ENCODE data around the gene GALM.
"Not testable (repeated sequence)": the region's sequence is repeated elsewhere in the genome, so short reads cannot be mapped to it uniquely, and the experiment has no call there.

The GALM gene

DNA sequence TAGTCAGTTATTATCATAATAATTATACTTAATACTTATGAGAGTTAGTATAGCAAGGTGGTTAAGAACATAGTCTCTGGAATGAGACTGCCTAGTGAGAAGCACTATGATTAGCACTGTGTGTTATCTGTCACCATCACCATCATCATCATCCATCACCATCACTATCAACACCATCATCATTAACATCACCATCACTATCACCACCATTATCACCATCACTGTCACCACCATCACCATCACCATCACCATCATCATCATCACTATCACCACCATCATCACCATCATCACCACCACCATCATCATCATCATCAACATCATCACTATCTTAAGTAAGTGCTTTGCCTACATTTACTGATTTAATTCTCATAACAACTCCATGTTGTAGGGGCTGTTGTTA, 45.6 kb downstream of the GALM start:
- DNase-seq (ENCODE audit: low spot score), result no peak

- no peak for DNase-seq (ENCODE audit: low spot score)
Observed at GRCh38 chr2:38712413-38712812, 46.5 kb downstream of the GALM start.

- no peak for DNase-seq (ENCODE audit: low spot score)
Observed at GRCh38 chr2:38712871-38713270, 47.0 kb downstream of the GALM start.

DNA sequence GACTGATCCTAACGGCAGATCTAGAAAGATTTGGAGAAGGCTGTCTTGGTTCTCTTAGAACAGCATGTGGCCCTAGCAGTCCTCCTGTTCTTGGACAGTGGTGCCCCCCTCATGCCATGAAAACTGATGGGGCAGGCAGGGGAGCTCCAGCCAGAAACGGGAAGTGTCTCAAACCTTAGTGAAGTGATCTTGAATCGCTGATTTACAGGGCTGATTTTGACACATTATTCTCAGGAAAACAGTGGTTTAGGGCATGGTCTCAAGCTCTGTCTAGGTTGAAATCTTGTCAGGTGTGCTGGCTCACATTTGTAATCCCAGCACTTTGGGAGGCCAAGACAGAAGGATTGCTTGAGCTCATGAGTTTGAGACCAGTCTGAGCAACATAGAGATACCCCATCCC, 47.4 kb downstream of the GALM start:
- no peak for DNase-seq (ENCODE audit: low spot score)

GRCh38 chr2:38714941-38715340, 49.0 kb downstream of the GALM start:
- not testable (repeated sequence) for DNase-seq (ENCODE audit: low spot score)

- DNase-seq (ENCODE audit: low spot score), result no peak
Observed at GRCh38 chr2:38716185-38716584, 50.3 kb downstream of the GALM start.

DNA sequence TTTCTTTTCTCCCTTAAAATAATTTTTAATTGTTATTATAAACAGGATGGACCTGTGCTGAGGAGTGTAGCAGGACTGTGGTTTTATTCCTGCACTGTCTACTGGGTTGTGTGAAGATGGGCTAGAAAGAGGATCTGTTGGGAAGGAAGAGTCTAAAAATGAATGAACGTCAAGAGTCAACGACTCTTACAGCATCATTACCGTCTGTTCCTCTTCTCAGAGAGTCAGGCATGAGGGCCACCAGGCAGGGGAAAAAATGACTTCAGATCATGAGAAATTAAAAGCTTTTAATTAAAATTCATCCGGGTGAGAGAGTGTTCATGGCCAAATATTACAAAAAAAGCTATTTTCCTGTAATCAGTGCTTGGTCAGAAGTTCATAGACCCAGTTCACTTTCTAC, 52.7 kb downstream of the GALM start:
- DNase-seq (ENCODE audit: low spot score), result no peak

DNA sequence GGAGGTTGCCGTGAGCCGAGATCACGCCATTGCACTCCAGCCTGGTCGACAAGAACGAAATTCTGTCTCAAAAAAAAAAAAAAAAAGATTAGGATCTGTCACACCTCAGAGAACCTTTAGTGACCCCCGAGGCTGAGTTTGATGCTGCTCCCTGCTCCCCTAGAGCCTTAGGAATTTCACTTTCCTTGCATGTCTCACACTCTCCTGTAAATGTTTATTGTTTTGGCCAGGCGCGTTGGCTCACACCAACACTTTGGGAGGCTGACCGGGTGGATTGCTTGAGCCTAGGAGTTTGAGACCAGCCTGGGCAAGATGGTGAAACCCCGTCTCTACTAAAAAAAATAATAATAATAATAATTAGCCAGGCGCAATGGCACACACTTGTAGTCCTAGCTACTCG, 53.8 kb downstream of the GALM start:
- DNase-seq (ENCODE audit: low spot score), result no peak

DNA sequence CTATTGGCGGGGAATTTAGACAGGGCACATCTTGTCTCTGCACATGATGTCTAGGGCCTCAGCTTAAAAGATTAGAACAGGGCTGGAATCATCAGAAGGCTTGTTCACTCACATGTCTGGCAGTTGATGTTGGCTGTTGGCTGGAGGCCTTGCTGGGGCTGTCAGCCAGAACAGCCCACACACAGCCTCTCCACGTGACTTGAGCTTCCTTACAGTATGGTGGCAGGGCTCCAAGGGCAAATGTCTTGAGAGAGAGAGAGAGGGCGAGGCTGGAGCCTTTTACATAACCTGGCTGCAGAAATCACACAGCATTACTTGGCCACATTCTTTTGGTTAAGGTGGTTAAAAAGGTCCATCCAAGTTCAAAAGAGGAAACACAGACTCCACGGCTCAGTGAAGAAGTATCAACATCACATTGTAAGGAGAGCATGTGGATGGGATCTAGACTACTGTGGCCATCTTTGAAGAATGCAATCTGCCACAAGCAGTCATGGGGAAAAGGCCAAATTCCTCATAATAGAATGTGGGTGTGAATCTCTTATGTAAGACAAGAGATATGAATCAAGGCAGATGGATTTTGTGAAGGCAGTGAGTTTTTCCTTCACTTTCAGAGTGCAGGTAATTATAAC, 54.8 kb downstream of the GALM start:
- DNase-seq (ENCODE audit: low spot score), result peak; percentile 61

GRCh38 chr2:38722271-38723061, 56.6 kb downstream of the GALM start:
- no peak for DNase-seq (ENCODE audit: low spot score)

- DNase-seq (ENCODE audit: low spot score), result no peak
Observed at GRCh38 chr2:38723173-38723572, 57.3 kb downstream of the GALM start.

GRCh38 chr2:38727661-38728060, 61.7 kb downstream of the GALM start:
- no peak for DNase-seq (ENCODE audit: low spot score)

DNA sequence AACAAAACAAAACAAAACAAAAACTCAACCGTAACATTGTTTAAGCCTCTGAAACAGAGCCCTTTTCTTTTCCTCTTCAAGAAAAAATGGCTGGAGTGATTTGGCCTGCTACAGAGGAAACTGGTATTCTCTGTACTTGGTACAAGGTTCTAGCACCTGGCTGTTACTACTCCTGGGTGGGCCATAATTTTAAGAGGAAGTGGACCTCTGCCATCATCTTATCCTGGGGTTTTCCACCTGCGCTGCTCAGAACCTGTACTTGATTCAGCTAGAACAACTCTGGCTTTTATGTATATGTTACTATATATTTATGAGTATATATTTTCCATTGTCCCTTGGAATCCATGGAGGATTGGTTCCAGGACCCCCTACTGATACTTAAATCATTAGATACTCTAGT, 62.8 kb downstream of the GALM start:
- no peak for DNase-seq (ENCODE audit: low spot score)

GRCh38 chr2:38731090-38731489, 65.2 kb downstream of the GALM start:
- DNase-seq (ENCODE audit: low spot score), result no peak

- no peak for DNase-seq (ENCODE audit: low spot score)
Observed at GRCh38 chr2:38731684-38732221, 65.8 kb downstream of the GALM start.

GRCh38 chr2:38733300-38733971, 67.5 kb downstream of the GALM start:
- DNase-seq (ENCODE audit: low spot score), result no peak

DNA sequence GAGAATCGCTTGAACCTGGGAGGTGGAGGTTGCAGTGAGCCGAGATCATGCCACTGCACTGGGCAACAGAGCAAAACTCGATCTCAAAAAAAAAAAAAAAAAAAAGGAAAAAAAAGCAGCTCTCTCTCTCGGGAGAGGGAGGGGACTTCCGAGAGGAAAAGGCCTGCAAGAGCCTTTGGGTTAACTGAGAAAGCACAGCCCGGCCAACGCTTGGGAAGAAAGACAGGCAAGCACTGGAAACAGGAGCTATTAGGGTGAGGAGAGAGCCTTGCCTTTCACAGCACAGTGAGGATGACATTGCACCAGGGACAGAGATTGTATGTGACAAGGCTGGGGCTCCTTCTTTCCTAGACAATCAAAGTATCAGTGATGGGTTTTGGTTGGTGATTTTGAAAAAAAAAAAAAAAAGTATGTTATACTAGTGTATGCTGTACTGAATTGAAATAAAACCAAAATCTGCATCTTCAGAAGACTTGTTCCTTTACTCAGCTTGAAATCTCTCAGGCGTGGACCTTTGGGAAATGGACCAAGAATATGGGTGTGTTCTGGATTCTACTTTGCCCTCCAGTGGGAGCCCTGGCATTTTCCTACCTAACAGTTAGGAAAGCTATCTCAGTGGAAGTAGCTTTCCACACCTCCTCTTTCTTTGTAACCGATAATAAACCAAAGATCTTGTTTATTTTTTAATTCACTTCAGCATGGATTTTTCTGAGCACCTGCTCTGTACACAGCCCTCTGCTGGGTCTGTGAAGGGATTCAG, 68.6 kb downstream of the GALM start:
- no peak for DNase-seq (ENCODE audit: low spot score)

- no peak for DNase-seq (ENCODE audit: low spot score)
Observed at GRCh38 chr2:38735999-38736320, 70.0 kb downstream of the GALM start.

DNA sequence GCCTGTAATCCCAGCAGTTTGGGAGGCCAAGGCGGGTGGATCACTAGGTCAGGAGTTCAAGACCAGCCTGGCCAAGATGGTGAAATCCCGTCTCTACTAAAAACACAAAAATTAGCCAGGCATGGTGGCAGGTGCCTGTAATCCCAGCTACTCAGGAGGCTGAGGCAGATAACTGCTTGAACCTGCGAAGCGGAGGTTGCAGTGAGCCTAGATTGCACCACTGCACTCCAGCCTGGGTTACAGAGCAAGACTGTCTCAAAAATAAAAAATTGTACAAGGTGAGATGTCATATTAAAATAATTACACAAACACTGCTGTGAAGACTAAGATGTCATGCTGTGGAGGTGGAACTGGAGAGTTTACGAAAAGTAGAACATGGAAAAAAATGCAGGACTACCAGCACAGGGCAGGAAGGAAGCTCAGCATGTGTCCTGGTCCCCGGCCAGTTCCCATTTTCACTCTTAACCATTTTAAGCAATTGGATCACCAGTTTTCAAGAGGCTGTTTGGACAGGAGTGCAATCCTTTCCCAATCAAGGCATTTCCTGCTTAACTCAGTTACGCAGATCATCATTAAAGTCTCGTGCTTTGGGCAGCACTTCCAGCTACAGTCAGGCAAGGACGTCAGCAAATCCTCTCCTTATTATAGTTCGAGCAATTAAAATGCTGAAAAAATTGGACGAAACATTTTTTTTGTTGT, 71.2 kb downstream of the GALM start:
- not testable (repeated sequence) for DNase-seq (ENCODE audit: low spot score)

DNA sequence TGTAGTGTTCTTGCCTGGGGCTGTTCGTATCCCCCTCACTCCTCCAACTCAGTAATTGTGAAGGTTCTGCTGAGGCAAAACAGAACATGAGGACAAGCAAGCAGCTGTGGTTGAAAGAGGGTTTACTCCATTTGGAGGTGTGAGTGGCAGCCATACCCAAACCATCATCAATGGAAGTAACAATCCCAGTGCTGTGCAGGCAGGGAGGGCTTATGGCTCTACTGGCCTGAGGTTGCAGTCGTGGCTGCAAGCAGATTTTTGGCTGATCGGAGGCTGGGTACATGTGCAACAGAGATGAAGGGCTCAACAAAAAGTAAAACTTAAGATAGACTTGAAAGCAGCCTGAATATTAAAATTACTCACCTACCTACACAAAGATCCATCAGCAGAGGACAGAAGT, 72.0 kb downstream of the GALM start:
- DNase-seq (ENCODE audit: low spot score), result no peak

DNA sequence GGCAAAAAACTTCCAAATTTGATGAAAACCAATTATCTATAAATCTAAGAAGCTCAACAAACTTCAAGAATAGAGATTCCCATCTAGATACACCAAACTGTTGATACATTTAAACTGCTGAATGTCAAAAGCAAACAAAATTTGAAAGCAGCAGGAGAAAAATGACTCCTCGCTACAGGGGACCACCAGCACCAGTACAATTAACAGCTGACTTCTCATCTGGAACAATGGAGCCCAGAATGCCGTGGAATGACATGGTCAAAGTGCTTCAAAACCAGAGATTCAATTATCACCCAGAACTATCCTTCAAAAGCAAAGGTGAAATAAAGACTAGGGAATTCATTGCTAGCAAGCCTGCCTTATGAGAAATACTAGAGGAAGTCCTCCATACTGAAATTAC, 73.6 kb downstream of the GALM start:
- DNase-seq (ENCODE audit: low spot score), result no peak
